Prostate gland (tissue), 2 donors: ENCODE measurements around the gene NCAPG2. TPM values are rescaled to one million over a fixed set of nuclear protein-coding genes. Genes with fewer than 3 reads are reported as not detected.

ENCODE experiments used
- DNase-seq: peaks from one replicate; pipeline ENCODE4 v3.0.0-alpha.2; 2019; ENCODE audit warnings: low spot score
- H3K27ac ChIP-seq, 2 donors: fragments of 200-600 bp; sonication (generic); 2 replicates each; pipeline ENCODE4 v1.5.1; 2017 to 2019
- H3K27me3 ChIP-seq: fragments of 200-600 bp; sonication (generic); replicated peaks from 2 replicates; pipeline ENCODE4 v1.5.1; 2019; ENCODE audit not compliant: insufficient read depth
- H3K36me3 ChIP-seq, 2 donors: fragments of 200-600 bp; sonication (generic); 1 replicate in 1 of 2; 2 replicates in 1 of 2; pipeline versions ENCODE4 v1.5.1 to v1.8.1; 2017 to 2019
- H3K4me1 ChIP-seq: fragments of 200-600 bp; sonication (generic); replicated peaks from 2 replicates; pipeline ENCODE4 v1.5.1; 2019
- H3K4me3 ChIP-seq, 2 donors: fragments of 200-600 bp; sonication (generic); 2 replicates each; pipeline ENCODE4 v1.5.1; 2017 to 2019
- H3K9me3 ChIP-seq: fragments of 200-600 bp; sonication (generic); 2 replicates; pipeline ENCODE4 v1.5.1; 2017
- CTCF ChIP-seq, 4 experiments: fragments of 200-600 bp in 2 of 4; fragments of 450-650 bp in 2 of 4; sonication (generic) in 2 of 4; IDR thresholded peaks; 1 replicate in 3 of 4; 2 replicates in 1 of 4; pipeline ENCODE4 v1.5.1; 2016 to 2019; ENCODE audit warnings: antibody characterized with exemption in 4 of 4, mild to moderate bottlenecking in 2 of 4, moderate library complexity in 2 of 4
- POLR2A ChIP-seq: fragments of 450-650 bp; IDR thresholded peaks from one replicate; pipeline ENCODE4 v1.6.1; 2016; ENCODE audit warnings: antibody characterized with exemption, mild to moderate bottlenecking
- POLR2AphosphoS5 ChIP-seq: sonication (generic); formaldehyde crosslinking; IDR thresholded peaks from one replicate; pipeline ENCODE4 v1.6.1; 2017; ENCODE audit warnings: antibody characterized with exemption
- WGBS: methylation state at CpG from one replicate; pipeline ENCODE4 v1.1.5; 2018; 5-methylcytosine and 5-hydroxymethylcytosine counted together
- intact Hi-C: fragments of 100-400 bp; cut with DNase I; formaldehyde crosslinking; loops from one replicate; pipeline ENCODE4 v1.14.2; 2022
- total RNA-seq, 2 donors: library from RNA; depleted of rRNA; stranded (reverse); fragments of >200 nt; gene quantifications; one replicate each; pipeline ENCODE4 v1.1.0, GENCODE V29; 2016

The NCAPG2 gene
- 10 to 100 TPM in 1 of 2 donors, 1 to 10 TPM in 1; 7.9 to 11.9 TPM for total RNA-seq

- Histone ChIP-seq H3K9me3 (no peaks in the 10 kb centered on the region), H3K27me3 (no peaks in the 10 kb centered on the region), H3K4me1 (no peaks in the 10 kb centered on the region), H3K36me3 (no peaks in the 10 kb centered on the region), H3K4me3 (peak within 1 kb of the TSS; percentile 81 to 91), H3K27ac (peak within 1 kb of the TSS; percentile 86 to 91)
- intact Hi-C loops, result loop anchor here (10.0 kb wide), 2 partner anchors 120 to 160 kb away; partner anchors contain the start of gene ESYT2
- DNase-seq, result peak; percentile 97
- TF ChIP-seq POLR2AphosphoS5 (peak; percentile 96), POLR2A (peak; percentile 99), CTCF (IDR thresholded peaks at IDR 0.05) (peak; percentile 30 to 73 (median 52))
- under 1% methylated on average over 54 of the region's 78 CpGs for WGBS
These were observed at the start of gene NCAPG2 for GRCh38 chr7:158704524-158705233. Gene NCAPG2 (minus strand): TSS chr7:158704804. CDS start chr7:158701899, 2,905 bp downstream.

- H3K4me1 ChIP-seq, result no peaks in the 10 kb centered on the region
- no peaks in the 10 kb centered on the region for H3K9me3 ChIP-seq
- intact Hi-C loops, result no loop called here
- H3K27ac ChIP-seq, result no peak overlapping the region
- TF ChIP-seq POLR2A (no peak), POLR2AphosphoS5 (no peak), CTCF (IDR thresholded peaks at IDR 0.05) (no peak)
- DNase-seq, result no peak
- H3K27me3 ChIP-seq, result no peaks in the 10 kb centered on the region
- no peak overlapping the region for H3K4me3 ChIP-seq
- no peaks in the 10 kb centered on the region for H3K36me3 ChIP-seq
- 98% methylated on average over 5 of the region's 5 CpGs for WGBS
These were observed 49.3 kb upstream of the NCAPG2 start for GRCh38 chr7:158753900-158754299.

GRCh38 chr7:158751751-158752150 is 47.1 kb upstream of the NCAPG2 start:
- no peaks in the 10 kb centered on the region for H3K4me1 ChIP-seq
- no peak overlapping the region for H3K27ac ChIP-seq
- H3K9me3 ChIP-seq, result no peaks in the 10 kb centered on the region
- WGBS, result 81% methylated on average over 3 of the region's 3 CpGs
- intact Hi-C loops, result no loop called here
- no peak for TF ChIP-seq POLR2A
- TF ChIP-seq POLR2AphosphoS5, result no peak
- TF ChIP-seq CTCF (IDR thresholded peaks at IDR 0.05), result no peak
- H3K4me3 ChIP-seq, result no peak overlapping the region
- H3K36me3 ChIP-seq, result no peaks in the 10 kb centered on the region
- DNase-seq, result no peak
- H3K27me3 ChIP-seq, result no peaks in the 10 kb centered on the region

GRCh38 chr7:158751199-158751598 is 46.6 kb upstream of the NCAPG2 start:
- no peak for DNase-seq
- Histone ChIP-seq H3K4me1 (no peaks in the 10 kb centered on the region), H3K27ac (no peak overlapping the region), H3K4me3 (no peak overlapping the region), H3K36me3 (no peaks in the 10 kb centered on the region), H3K9me3 (no peaks in the 10 kb centered on the region), H3K27me3 (no peaks in the 10 kb centered on the region)
- 95% methylated on average over 2 of the region's 2 CpGs for WGBS
- intact Hi-C loops, result no loop called here
- TF ChIP-seq CTCF (IDR thresholded peaks at IDR 0.05) (no peak), POLR2A (no peak), POLR2AphosphoS5 (no peak)

GRCh38 chr7:158750702-158751101 is 46.1 kb upstream of the NCAPG2 start:
- intact Hi-C loops, result no loop called here
- Histone ChIP-seq H3K4me1 (no peaks in the 10 kb centered on the region), H3K27ac (no peak overlapping the region), H3K4me3 (no peak overlapping the region), H3K9me3 (no peaks in the 10 kb centered on the region), H3K36me3 (no peaks in the 10 kb centered on the region), H3K27me3 (no peaks in the 10 kb centered on the region)
- no peak for DNase-seq
- 80% methylated on average over 3 of the region's 3 CpGs for WGBS
- TF ChIP-seq CTCF (IDR thresholded peaks at IDR 0.05) (no peak), POLR2AphosphoS5 (no peak), POLR2A (no peak)
